CD4-positive, alpha-beta T cell (primary cell): ENCODE data around the gene FN3K. TPM values are rescaled to one million over a fixed set of nuclear protein-coding genes. Genes with fewer than 3 reads are reported as not detected.
A peak's percentile ranks its signal among the peaks of the same experiment; 100 is the strongest.

Experiments used
- ATAC-seq: fragments of 200-7000 bp; cut with Tn5 transposase; one replicate; pipeline ENCODE4 v1.10.0; 2022; ENCODE audit warnings: mild to moderate bottlenecking; ENCODE audit not compliant: poor library complexity
- CTCF ChIA-PET: fragments of 350-600 bp; sonication (Branson Sonifier 250); formaldehyde crosslinking; loops from one replicate; lab custom pipeline; 2021; ENCODE audit warnings: antibody characterized with exemption, inconsistent platforms; lab: Charles Lee
- POLR2A ChIA-PET: fragments of 350-600 bp; sonication (Branson Sonifier 250); formaldehyde crosslinking; loops from one replicate; lab custom pipeline; 2021; ENCODE audit warnings: antibody characterized with exemption, inconsistent platforms; lab: Charles Lee
- DNase-seq, 14 experiments: peaks; one replicate each; pipeline ENCODE4 v3.0.0-alpha.2; 2013 to 2020; ENCODE audit warnings: mixed read lengths in 2 of 14
- H3K27ac ChIP-seq, 2 donors: one replicate each; pipeline versions ENCODE4 v1.5.1 to v1.7.0; 2013; ENCODE audit warnings: low read length in 2 of 2, low read depth in 1 of 2, mild to moderate bottlenecking in 1 of 2
- H3K27me3 ChIP-seq, 2 experiments: 1 replicate in 1 of 2; 2 replicates in 1 of 2; pipeline versions ENCODE4 v1.6.1 to v1.7.0; 2013; ENCODE audit warnings: low read length in 2 of 2, control low read depth in 1 of 2, mild to moderate bottlenecking in 1 of 2, moderate library complexity in 1 of 2; ENCODE audit not compliant: insufficient read depth in 2 of 2, control insufficient read depth in 1 of 2
- H3K36me3 ChIP-seq: one replicate; pipeline ENCODE4 v1.6.1; 2013; ENCODE audit warnings: low read length, control low read depth; ENCODE audit not compliant: insufficient read depth
- H3K4me1 ChIP-seq: one replicate; pipeline ENCODE4 v1.6.1; 2013; ENCODE audit warnings: low read length, control low read depth; ENCODE audit not compliant: insufficient read depth
- H3K4me3 ChIP-seq: one replicate; pipeline ENCODE4 v1.5.1; 2013; ENCODE audit warnings: mild to moderate bottlenecking, low read length, moderate library complexity
- H3K9me3 ChIP-seq, 2 experiments: 1 replicate in 1 of 2; 2 replicates in 1 of 2; pipeline versions ENCODE4 v1.6.1 to v1.7.0; 2013; ENCODE audit warnings: low read length in 2 of 2, mild to moderate bottlenecking in 2 of 2, control low read depth in 1 of 2, moderate library complexity in 1 of 2; ENCODE audit not compliant: control insufficient read depth in 1 of 2, insufficient read depth in 1 of 2
- H3K27ac Mint-ChIP-seq: one replicate; pipeline ENCODE4 v1.8.0; 2020; ENCODE audit warnings: mixed read lengths
- H3K27me3 Mint-ChIP-seq: one replicate; pipeline ENCODE4 v1.8.0; 2021; ENCODE audit warnings: mixed read lengths
- H3K36me3 Mint-ChIP-seq: one replicate; pipeline ENCODE4 v1.8.0; 2021; ENCODE audit warnings: low read depth, mixed read lengths
- H3K4me1 Mint-ChIP-seq: one replicate; pipeline ENCODE4 v1.8.0; 2021; ENCODE audit warnings: low read depth, mixed read lengths
- H3K4me3 Mint-ChIP-seq: one replicate; pipeline ENCODE4 v1.8.0; 2020; ENCODE audit warnings: mild to moderate bottlenecking, mixed read lengths
- H3K9me3 Mint-ChIP-seq: one replicate; pipeline ENCODE4 v1.8.0; 2020; ENCODE audit warnings: mixed read lengths
- CTCF ChIP-seq: fragments of 200-600 bp; IDR thresholded peaks from one replicate; pipeline ENCODE4 v1.8.0; 2022; ENCODE audit warnings: antibody characterized with exemption, mild to moderate bottlenecking
- intact Hi-C, 2 experiments: fragments of 100-400 bp; cut with DNase I in 1 of 2; cut with micrococcal nuclease in 1 of 2; formaldehyde crosslinking; loops; one replicate each; pipeline versions ENCODE4 v1.15.1 to v1.9.0; 2023 to 2025; cut with DNase I, micrococcal nuclease
- total RNA-seq, 174 experiments: library from RNA in 2 of 174; stranded (reverse) in 2 of 174; gene quantifications; one replicate each; pipeline ENCODE4 v1.2.3 and lab custom pipeline; 2021 to 2026

FN3K gene
- total RNA-seq, 2 experiments from 2014 or later: 4.2 to 4.9 TPM

GRCh38 chr17:82745524-82745923, 10.1 kb downstream of the FN3K start:
- Histone ChIP-seq H3K27me3 (no peaks in the 10 kb centered on the region), H3K4me1 (peaks cover 3% of the 10 kb centered on the region), H3K36me3 (peaks cover 2% of the 10 kb centered on the region), H3K27ac (no peak overlapping the region), H3K4me3 (no peak overlapping the region), H3K9me3 (peaks cover 0 to 24% of the 10 kb centered on the region in 2 experiments)
- POLR2A ChIA-PET: no interaction called here
- H3K27ac Mint-ChIP-seq: no peak overlapping the region
- peaks cover 23% of the 10 kb centered on the region for H3K36me3 Mint-ChIP-seq
- H3K9me3 Mint-ChIP-seq: peaks cover 2% of the 10 kb centered on the region
- intact Hi-C loops: no loop called here
- no peaks in the 10 kb centered on the region for H3K4me1 Mint-ChIP-seq
- no peak for ATAC-seq
- CTCF ChIA-PET: no interaction called here
- DNase-seq: no peak
- no peak overlapping the region for H3K4me3 Mint-ChIP-seq
- no peaks in the 10 kb centered on the region for H3K27me3 Mint-ChIP-seq
- TF ChIP-seq CTCF: no peak

GRCh38 chr17:82748756-82749155, 13.3 kb downstream of the FN3K start:
- Mint-ChIP-seq H3K27me3 (no peaks in the 10 kb centered on the region), H3K27ac (no peak overlapping the region), H3K4me1 (peaks cover 7% of the 10 kb centered on the region), H3K4me3 (no peak overlapping the region), H3K9me3 (peaks cover 2% of the 10 kb centered on the region), H3K36me3 (no peaks in the 10 kb centered on the region)
- Histone ChIP-seq H3K4me1 (peaks cover 22% of the 10 kb centered on the region), H3K36me3 (no peaks in the 10 kb centered on the region), H3K27ac (no peak overlapping the region), H3K9me3 (peaks cover 0 to 19% of the 10 kb centered on the region in 2 experiments), H3K4me3 (no peak overlapping the region), H3K27me3 (no peaks in the 10 kb centered on the region)
- TF ChIP-seq CTCF: no peak
- POLR2A ChIA-PET: interaction anchor here (1.8 kb wide), 1 partner anchor 32 kb away, joined by 6 read pairs; the partner anchor contains the start of gene FN3KRP
- intact Hi-C loops: no loop called here
- CTCF ChIA-PET: no interaction called here
- ATAC-seq (no peak), DNase-seq (no peak)

- Mint-ChIP-seq H3K9me3 (peaks cover 2% of the 10 kb centered on the region), H3K4me1 (peaks cover 20% of the 10 kb centered on the region), H3K27ac (peak overlapping the region; percentile 78), H3K27me3 (no peaks in the 10 kb centered on the region), H3K4me3 (peak overlapping the region; percentile 74), H3K36me3 (peaks cover 1% of the 10 kb centered on the region)
- Histone ChIP-seq H3K4me1 (peaks cover 32% of the 10 kb centered on the region), H3K36me3 (no peaks in the 10 kb centered on the region), H3K27ac (no peak overlapping the region), H3K9me3 (peaks cover 0 to 19% of the 10 kb centered on the region in 2 experiments), H3K4me3 (no peak overlapping the region), H3K27me3 (no peaks in the 10 kb centered on the region)
- ATAC-seq (no peak), DNase-seq (peak in 3 of 14 experiments; percentile 20 to 52 (median 37))
- ChIA-PET CTCF (no interaction called here), POLR2A (interaction anchor here (1.8 kb wide), 1 partner anchor 34 kb away, joined by 6 read pairs; the partner anchor contains the start of gene FN3KRP)
- intact Hi-C loops: loop anchor here (2.0 to 10.0 kb wide), 4 partner anchors 33 to 336 kb away; partner anchors contain the start of genes FN3KRP (in 1 of the 2), HEXD (in 1 of the 2), OGFOD3 (in 1 of the 2) and RAB40B (in 1 of the 2)
- no peak for TF ChIP-seq CTCF
Measured at GRCh38 chr17:82750241-82750908, 15.0 kb downstream of the FN3K start.
